Natural killer cell (primary cell): ENCODE data around the gene KIDINS220. TPM values are rescaled to one million over a fixed set of nuclear protein-coding genes. Genes with fewer than 3 reads are reported as not detected.
A peak's percentile ranks its signal among the peaks of the same experiment; 100 is the strongest.

ENCODE experiments used
- ATAC-seq, 3 donors: fragments of 150-1000 bp in 2 of 3; fragments of 200-7000 bp in 1 of 3; cut with Tn5 transposase; 1 replicate in 1 of 3; 2 replicates in 2 of 3; pipeline ENCODE4 v1.10.0; 2021; ENCODE audit warnings: mild to moderate bottlenecking in 2 of 3, moderate library complexity in 2 of 3
- DNase-seq, 2 donors: peaks; one replicate each; pipeline versions ENCODE4 v3.0.0 to v3.0.0-alpha.2; 2013 to 2021; ENCODE audit warnings: mixed read lengths in 1 of 2
- H3K27ac ChIP-seq: one replicate; pipeline ENCODE4 v1.5.1; 2013; ENCODE audit warnings: mild to moderate bottlenecking, low read length
- H3K27me3 ChIP-seq: one replicate; pipeline ENCODE4 v1.6.1; 2013; ENCODE audit warnings: low read length; ENCODE audit not compliant: control insufficient read depth, insufficient read depth
- H3K36me3 ChIP-seq: one replicate; pipeline ENCODE4 v1.6.1; 2013; ENCODE audit warnings: low read length; ENCODE audit not compliant: control insufficient read depth, insufficient read depth
- H3K4me1 ChIP-seq: one replicate; pipeline ENCODE4 v1.6.1; 2013; ENCODE audit warnings: low read length; ENCODE audit not compliant: control insufficient read depth, insufficient read depth
- H3K4me3 ChIP-seq: one replicate; pipeline ENCODE4 v1.5.1; 2013; ENCODE audit warnings: low read length
- H3K9me3 ChIP-seq: one replicate; pipeline ENCODE4 v1.6.1; 2013; ENCODE audit warnings: low read length; ENCODE audit not compliant: control insufficient read depth, insufficient read depth
- H3K27ac Mint-ChIP-seq, 2 donors: one replicate each; pipeline ENCODE4 v1.8.0; 2022; ENCODE audit warnings: mild to moderate bottlenecking in 2 of 2, mixed read lengths in 2 of 2, moderate library complexity in 1 of 2
- H3K27me3 Mint-ChIP-seq, 2 donors: one replicate each; pipeline ENCODE4 v1.8.0; 2022; ENCODE audit warnings: low read depth in 2 of 2, mixed read lengths in 2 of 2
- H3K36me3 Mint-ChIP-seq: one replicate; pipeline ENCODE4 v1.8.0; 2022; ENCODE audit warnings: mixed read lengths
- H3K4me1 Mint-ChIP-seq, 2 donors: one replicate each; pipeline ENCODE4 v1.8.0; 2022; ENCODE audit warnings: mixed read lengths in 2 of 2
- H3K4me3 Mint-ChIP-seq: one replicate; pipeline ENCODE4 v1.8.0; 2022; ENCODE audit warnings: mild to moderate bottlenecking, moderate library complexity, mixed read lengths
- H3K9me3 Mint-ChIP-seq, 2 donors: one replicate each; pipeline ENCODE4 v1.8.0; 2022; ENCODE audit warnings: mixed read lengths in 2 of 2
- CTCF ChIP-seq: fragments of 200-600 bp; IDR thresholded peaks from one replicate; pipeline ENCODE4 v1.8.0; 2022; ENCODE audit warnings: antibody characterized with exemption
- WGBS: methylation state at CpG from one replicate; pipeline ENCODE4 v1.1.7; 2013; ENCODE audit warnings: missing lambda C conversion rate; ENCODE audit not compliant: insufficient coverage; 5-methylcytosine and 5-hydroxymethylcytosine counted together
- intact Hi-C: fragments of 100-400 bp; cut with micrococcal nuclease; formaldehyde crosslinking; loops from one replicate; pipeline ENCODE4 v1.14.2; 2022
- total RNA-seq, 4 donors: library from RNA; stranded (reverse); fragments of 120-200 nt in 1 of 4; gene quantifications; one replicate each; pipeline versions ENCODE4 v1.2.3 to v1.2.4, GENCODE V29; 2013 to 2022

The KIDINS220 gene
- total RNA-seq, 3 donors from 2014 or later (not counting 1 experiment from before 2014, with no cell fraction given): 54.1 to 84.2 (median 71.5) TPM

DNA sequence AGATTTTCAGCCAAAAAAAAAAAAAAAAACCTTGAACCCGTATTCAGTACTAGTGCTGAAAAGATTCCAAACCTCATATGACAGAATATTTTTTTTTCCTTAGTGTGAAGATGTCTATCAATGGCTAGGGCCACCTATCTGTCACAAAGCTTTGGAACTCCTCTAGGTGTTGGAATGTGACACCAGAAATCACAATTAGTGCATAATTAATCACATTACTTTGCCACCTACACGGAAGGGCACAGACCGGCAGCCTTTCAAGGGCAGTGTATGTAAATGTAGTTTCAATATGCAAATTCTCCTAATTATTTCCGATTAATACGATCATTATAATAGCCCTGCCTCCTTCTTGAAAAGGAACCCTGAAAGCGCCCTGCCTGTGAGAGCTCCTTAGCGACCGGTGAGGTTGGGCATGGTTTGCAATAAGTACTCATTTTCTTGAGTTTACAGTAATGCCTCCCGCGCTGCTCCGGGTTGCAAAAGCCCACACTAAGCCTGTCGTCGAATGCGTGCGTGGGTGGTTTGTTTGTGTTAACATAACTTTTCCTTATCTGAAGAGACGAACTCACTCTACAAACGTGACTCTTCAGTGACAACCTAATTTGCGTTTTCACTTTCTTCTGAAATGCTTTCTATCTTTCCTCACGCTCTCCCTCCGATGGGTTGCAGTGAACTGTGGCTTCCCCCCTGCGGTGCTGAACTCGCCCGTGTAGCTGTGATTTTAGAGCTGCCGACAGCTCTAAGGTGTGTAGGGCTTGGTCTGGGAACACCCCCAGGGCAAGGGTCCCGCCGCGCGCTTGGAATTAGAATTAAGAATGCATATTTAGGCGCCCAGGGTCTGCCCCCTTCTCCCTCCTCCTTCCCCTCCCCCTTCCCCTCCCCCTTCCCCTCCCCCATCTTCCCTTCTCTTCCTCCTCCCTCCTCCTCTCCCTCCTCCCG is 156.3 kb downstream of the KIDINS220 start:
- ATAC-seq (peak in 2 of 3 donors; percentile 4 to 5), DNase-seq (peak; percentile 50 to 83)
- TF ChIP-seq CTCF: no peak
- Histone ChIP-seq H3K27ac (peak overlapping the region; percentile 35), H3K4me3 (peak overlapping the region; percentile 54), H3K27me3 (peaks cover 12% of the 10 kb centered on the region), H3K36me3 (peaks cover 2% of the 10 kb centered on the region), H3K4me1 (peaks cover 47% of the 10 kb centered on the region), H3K9me3 (no peaks in the 10 kb centered on the region)
- H3K9me3 Mint-ChIP-seq: no peaks in the 10 kb centered on the region
- peaks cover 20% of the 10 kb centered on the region for H3K36me3 Mint-ChIP-seq
- peaks cover 59 to 77% of the 10 kb centered on the region in 2 donors for H3K4me1 Mint-ChIP-seq
- peak overlapping the region; percentile 99 for H3K4me3 Mint-ChIP-seq
- WGBS: 2% methylated on average over 24 of the region's 30 CpGs
- intact Hi-C loops: loop anchor here (2.0 to 10.0 kb wide), 7 partner anchors 139 to 934 kb away; no protein-coding TSS in a partner anchor
- H3K27ac Mint-ChIP-seq: peak overlapping the region; percentile 97 to 98
- peaks cover 1 to 11% of the 10 kb centered on the region in 2 donors for H3K27me3 Mint-ChIP-seq

- ATAC-seq (no peak), DNase-seq (peak in 1 of 2 donors; percentile 46)
- no peaks in the 10 kb centered on the region for H3K9me3 ChIP-seq
- no peaks in the 10 kb centered on the region for H3K9me3 Mint-ChIP-seq
- peaks cover 2% of the 10 kb centered on the region for H3K36me3 ChIP-seq
- H3K4me3 Mint-ChIP-seq: peak overlapping the region; percentile 99
- H3K27me3 Mint-ChIP-seq: peaks cover 6 to 15% of the 10 kb centered on the region in 2 donors
- H3K27ac ChIP-seq: peak overlapping the region; percentile 67
- H3K4me1 Mint-ChIP-seq: peaks cover 59 to 80% of the 10 kb centered on the region in 2 donors
- intact Hi-C loops: loop anchor here (2.0 to 10.0 kb wide), 7 partner anchors 138 to 933 kb away; no protein-coding TSS in a partner anchor
- peak overlapping the region; percentile 97 to 98 for H3K27ac Mint-ChIP-seq
- 75% methylated on average over 19 of the region's 19 CpGs for WGBS
- H3K27me3 ChIP-seq: peaks cover 19% of the 10 kb centered on the region
- H3K4me1 ChIP-seq: peaks cover 45% of the 10 kb centered on the region
- TF ChIP-seq CTCF: no peak
- no peak overlapping the region for H3K4me3 ChIP-seq
- peaks cover 20% of the 10 kb centered on the region for H3K36me3 Mint-ChIP-seq
Observed at GRCh38 chr2:8679827-8680731, 157.3 kb downstream of the KIDINS220 start.

DNA sequence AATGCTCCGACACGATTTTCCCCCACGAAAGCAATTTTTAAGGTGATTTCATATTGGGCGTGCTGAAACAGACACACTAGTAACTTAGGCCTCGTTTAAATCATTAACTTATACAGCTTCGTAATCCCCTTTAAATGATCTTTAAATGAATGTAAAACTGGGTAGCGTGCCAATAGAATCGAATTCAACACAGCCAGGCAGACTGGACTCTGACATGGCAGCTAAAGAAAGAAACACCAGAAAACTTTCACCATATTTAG is 157.9 kb downstream of the KIDINS220 start:
- intact Hi-C loops: no loop called here
- Histone ChIP-seq H3K9me3 (peaks cover 4% of the 10 kb centered on the region), H3K27ac (peak overlapping the region; percentile 67), H3K27me3 (peaks cover 19% of the 10 kb centered on the region), H3K36me3 (peaks cover 2% of the 10 kb centered on the region), H3K4me1 (peaks cover 39% of the 10 kb centered on the region), H3K4me3 (peak overlapping the region; percentile 26)
- H3K36me3 Mint-ChIP-seq: peaks cover 23% of the 10 kb centered on the region
- peaks cover 55 to 75% of the 10 kb centered on the region in 2 donors for H3K4me1 Mint-ChIP-seq
- no peak for ATAC-seq
- peak overlapping the region; percentile 93 for H3K4me3 Mint-ChIP-seq
- WGBS: 41% methylated on average over 8 of the region's 8 CpGs
- peak overlapping the region; percentile 88 to 89 for H3K27ac Mint-ChIP-seq
- DNase-seq: no peak
- H3K27me3 Mint-ChIP-seq: peaks cover 6 to 17% of the 10 kb centered on the region in 2 donors
- TF ChIP-seq CTCF: no peak
- H3K9me3 Mint-ChIP-seq: peaks cover 0 to 1% of the 10 kb centered on the region in 2 donors

Other genes starting within 250 kb of the KIDINS220 start
- 100 to 1,000 TPM; 185 to 209 (median 191) TPM for gene ID2, start 155.6 kb downstream of the KIDINS220 start, total RNA-seq
- 10 to 100 TPM in 1 of 3 donors, 1 to 10 TPM in 2; 2.9 to 18.4 (median 4.2) TPM for gene MBOAT2, start 166.1 kb upstream of the KIDINS220 start, total RNA-seq